Measurements from ENCODE around the gene EDRF1.

DNA sequence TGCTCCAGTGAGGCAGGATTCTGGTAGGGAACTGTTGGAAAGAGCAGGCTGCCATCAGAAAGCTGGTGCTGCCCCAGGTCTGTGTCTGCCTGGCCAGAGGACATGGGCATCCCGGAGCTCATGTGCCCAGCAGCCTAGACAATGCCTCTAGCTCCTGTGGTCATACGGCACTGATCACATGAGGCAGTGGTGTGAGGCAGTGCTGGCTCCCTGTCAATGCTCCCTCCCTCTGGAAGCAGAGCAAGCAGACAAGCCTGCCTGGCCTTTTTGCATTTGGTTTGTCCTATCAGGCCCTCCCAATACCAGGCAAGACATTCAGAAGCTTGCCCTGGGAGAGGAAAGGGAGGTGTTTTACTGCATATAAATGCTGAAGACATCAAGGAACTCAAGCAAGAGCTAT lies 75.6 kb downstream of the EDRF1 start:
- TF ChIP-seq, protein P1, sequence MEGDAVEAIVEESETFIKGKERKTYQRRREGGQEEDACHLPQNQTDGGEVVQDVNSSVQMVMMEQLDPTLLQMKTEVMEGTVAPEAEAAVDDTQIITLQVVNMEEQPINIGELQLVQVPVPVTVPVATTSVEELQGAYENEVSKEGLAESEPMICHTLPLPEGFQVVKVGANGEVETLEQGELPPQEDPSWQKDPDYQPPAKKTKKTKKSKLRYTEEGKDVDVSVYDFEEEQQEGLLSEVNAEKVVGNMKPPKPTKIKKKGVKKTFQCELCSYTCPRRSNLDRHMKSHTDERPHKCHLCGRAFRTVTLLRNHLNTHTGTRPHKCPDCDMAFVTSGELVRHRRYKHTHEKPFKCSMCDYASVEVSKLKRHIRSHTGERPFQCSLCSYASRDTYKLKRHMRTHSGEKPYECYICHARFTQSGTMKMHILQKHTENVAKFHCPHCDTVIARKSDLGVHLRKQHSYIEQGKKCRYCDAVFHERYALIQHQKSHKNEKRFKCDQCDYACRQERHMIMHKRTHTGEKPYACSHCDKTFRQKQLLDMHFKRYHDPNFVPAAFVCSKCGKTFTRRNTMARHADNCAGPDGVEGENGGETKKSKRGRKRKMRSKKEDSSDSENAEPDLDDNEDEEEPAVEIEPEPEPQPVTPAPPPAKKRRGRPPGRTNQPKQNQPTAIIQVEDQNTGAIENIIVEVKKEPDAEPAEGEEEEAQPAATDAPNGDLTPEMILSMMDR (conservative IDR thresholded peaks at IDR 0.05): no peak
- no peak for TF ChIP-seq ZFX (IDR thresholded peaks at IDR 0.05)
